DMS53 treated with DMSO at 0.1 percent for 48 hours (cell line): ENCODE data around the gene SENP2.

Experiments used
- DNase-seq: peaks from one replicate; lab custom pipeline; 2025; ENCODE audit not compliant: unreplicated experiment; lab: John Stamatoyannopoulos, UW

The SENP2 gene

DNA sequence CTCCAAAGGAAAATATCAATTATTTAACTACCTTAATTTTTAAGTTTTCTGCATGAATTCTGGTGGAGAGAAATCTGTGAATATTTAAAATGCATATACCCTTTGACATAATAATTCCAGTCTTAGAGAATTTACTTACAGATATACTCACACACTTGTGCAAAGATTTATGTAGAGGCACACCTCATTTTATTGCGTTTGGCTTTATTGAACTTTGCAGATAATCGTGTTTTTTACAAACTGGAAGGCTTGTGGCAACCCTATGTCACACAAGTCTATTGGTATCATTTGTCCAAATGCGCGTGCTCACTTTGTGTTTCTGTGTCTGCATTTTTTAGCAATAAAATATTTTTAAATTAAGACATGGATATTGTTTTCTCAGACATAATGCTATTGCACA, 81.5 kb downstream of the SENP2 start:
- DNase-seq: no peak

DNA sequence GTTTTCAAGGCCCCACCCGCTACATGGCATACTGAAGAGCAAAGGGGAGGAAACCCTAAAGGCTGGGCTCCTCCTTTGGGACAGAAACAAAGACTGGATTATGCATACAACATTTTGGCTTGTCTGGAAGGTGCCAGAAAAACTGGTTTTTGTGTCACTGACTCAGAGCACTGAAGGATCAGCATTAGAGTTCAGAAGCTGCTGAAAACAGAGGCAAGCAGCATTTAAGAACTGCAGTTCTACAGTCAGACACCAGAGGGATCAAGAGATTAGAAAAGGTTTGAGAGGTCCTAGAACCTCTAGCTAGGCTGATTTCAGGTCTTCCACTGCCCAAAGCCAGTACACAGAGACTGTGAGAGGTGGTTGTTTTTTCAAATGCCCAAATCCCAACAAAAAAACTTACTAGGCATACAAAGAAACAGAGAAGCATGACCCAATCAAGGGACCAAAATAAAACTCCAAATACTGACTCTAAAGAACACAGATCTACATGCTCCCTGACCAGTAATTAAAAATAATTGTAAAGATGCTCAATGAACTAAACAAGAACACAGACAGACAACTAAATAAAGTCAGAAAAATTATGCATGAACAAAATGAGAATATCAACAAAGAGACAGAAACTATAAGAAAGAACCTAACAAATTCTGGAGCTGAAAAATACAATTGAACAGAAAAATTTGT, 91.2 kb downstream of the SENP2 start:
- DNase-seq: peak; percentile 20

DNA sequence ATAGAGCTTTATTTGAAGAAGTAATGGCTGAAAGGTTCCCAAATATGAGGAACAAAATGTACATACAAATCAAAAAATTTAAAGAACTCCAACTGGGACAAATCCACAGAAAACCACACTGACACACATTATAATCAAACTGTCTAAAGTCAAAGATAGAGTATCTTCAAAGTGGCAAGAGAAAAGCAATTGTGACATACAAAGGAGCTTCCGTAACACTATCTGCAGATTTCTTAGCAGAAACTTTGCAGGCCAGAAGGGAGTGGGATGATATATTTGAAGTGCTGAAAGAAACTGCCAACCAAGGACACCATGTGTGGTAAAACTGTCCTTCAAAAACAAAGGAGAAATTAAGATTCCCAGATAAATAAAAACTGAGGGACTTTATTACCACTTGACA, 91.9 kb downstream of the SENP2 start:
- DNase-seq: no peak

DNA sequence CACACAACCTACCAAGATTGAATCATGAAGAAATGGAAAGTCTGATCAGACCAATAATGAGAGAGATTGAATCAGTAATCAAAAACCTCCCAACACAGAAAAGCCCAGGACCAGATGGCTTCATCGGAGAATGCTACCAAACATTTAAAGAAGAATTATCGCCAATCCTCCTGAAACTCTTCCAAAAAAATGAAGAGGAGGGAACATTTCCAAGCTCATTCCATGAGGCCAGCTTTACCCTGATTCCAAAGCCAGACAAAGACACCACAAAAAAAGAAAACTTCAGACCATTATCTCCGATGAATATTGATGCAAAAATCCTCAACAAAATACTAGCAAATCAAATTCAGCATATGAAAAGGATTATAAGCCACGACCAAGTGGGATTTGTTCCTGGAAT, 94.1 kb downstream of the SENP2 start:
- no peak for DNase-seq
